Mesendoderm (in vitro differentiated cells): Measurements from ENCODE around the gene DSCAML1.

Experiments used
- DNase-seq: peaks from one replicate; pipeline ENCODE4 v3.0.0; 2013
- H2AK5ac ChIP-seq: 2 replicates; pipeline ENCODE4 v1.6.1; 2013; ENCODE audit warnings: low read length, inconsistent platforms
- H2BK120ac ChIP-seq: 2 replicates; pipeline ENCODE4 v1.6.1; 2013; ENCODE audit warnings: low read depth, mild to moderate bottlenecking, low read length, moderate library complexity, mixed read lengths
- H2BK15ac ChIP-seq: replicated peaks from 2 replicates; pipeline ENCODE4 v1.6.1; 2013; ENCODE audit warnings: low read depth, mild to moderate bottlenecking, moderate library complexity
- H2BK5ac ChIP-seq: 2 replicates; pipeline ENCODE4 v1.6.1; 2013; ENCODE audit warnings: low read length, inconsistent platforms
- H3K18ac ChIP-seq: 2 replicates; pipeline ENCODE4 v1.6.1; 2013; ENCODE audit warnings: mild to moderate bottlenecking, low read length, mixed read lengths
- H3K23ac ChIP-seq: one replicate; pipeline ENCODE4 v1.6.1; 2013; ENCODE audit warnings: low read length
- H3K27ac ChIP-seq: 2 replicates; pipeline ENCODE4 v1.5.1; 2013; ENCODE audit warnings: low read depth, mild to moderate bottlenecking, inconsistent platforms, low read length, moderate library complexity
- H3K27me3 ChIP-seq: 2 replicates; pipeline ENCODE4 v1.6.1; 2013; ENCODE audit warnings: low read length, control low read depth, mild to moderate bottlenecking, inconsistent platforms; ENCODE audit not compliant: insufficient read depth, poor library complexity
- H3K36me3 ChIP-seq: 2 replicates; pipeline ENCODE4 v1.6.1; 2013; ENCODE audit warnings: low read length, inconsistent platforms; ENCODE audit not compliant: control insufficient read depth, insufficient read depth
- H3K4ac ChIP-seq: one replicate; pipeline ENCODE4 v1.6.1; 2013; ENCODE audit warnings: low read depth, mild to moderate bottlenecking, low read length, moderate library complexity
- H3K4me1 ChIP-seq: 2 replicates; pipeline ENCODE4 v1.6.1; 2013; ENCODE audit warnings: low read depth, low read length, inconsistent platforms; ENCODE audit not compliant: control insufficient read depth
- H3K4me2 ChIP-seq: 2 replicates; pipeline ENCODE4 v1.6.1; 2013; ENCODE audit warnings: low read length
- H3K4me3 ChIP-seq: 2 replicates; pipeline ENCODE4 v1.5.1; 2013; ENCODE audit warnings: mild to moderate bottlenecking, low read length
- H3K56ac ChIP-seq: one replicate; pipeline ENCODE4 v1.6.1; 2013; ENCODE audit warnings: low read length
- H3K79me1 ChIP-seq: 2 replicates; pipeline ENCODE4 v1.6.1; 2013; ENCODE audit warnings: low read length, inconsistent platforms
- H3K79me2 ChIP-seq: 2 replicates; pipeline ENCODE4 v1.6.1; 2013; ENCODE audit warnings: mild to moderate bottlenecking, low read length; ENCODE audit not compliant: control insufficient read depth, insufficient read depth
- H3K9ac ChIP-seq: 2 replicates; pipeline ENCODE4 v1.6.1; 2013; ENCODE audit warnings: low read length, inconsistent platforms
- H4K5ac ChIP-seq: one replicate; pipeline ENCODE4 v1.6.1; 2013; ENCODE audit warnings: low read length
- H4K8ac ChIP-seq: one replicate; pipeline ENCODE4 v1.6.1; 2013; ENCODE audit warnings: low read depth, mild to moderate bottlenecking, control low read depth, low read length, moderate library complexity
- WGBS: extraction: QIAGEN DNeasy Blood & Tissue Kit; methylation state at CpG from one replicate; pipeline ENCODE4 v1.1.7; 2013; ENCODE audit warnings: low lambda C conversion rate, missing lambda C conversion rate; ENCODE audit not compliant: insufficient coverage; ENCODE audit errors: extremely low coverage; 5-methylcytosine and 5-hydroxymethylcytosine counted together

DSCAML1 gene

DNA sequence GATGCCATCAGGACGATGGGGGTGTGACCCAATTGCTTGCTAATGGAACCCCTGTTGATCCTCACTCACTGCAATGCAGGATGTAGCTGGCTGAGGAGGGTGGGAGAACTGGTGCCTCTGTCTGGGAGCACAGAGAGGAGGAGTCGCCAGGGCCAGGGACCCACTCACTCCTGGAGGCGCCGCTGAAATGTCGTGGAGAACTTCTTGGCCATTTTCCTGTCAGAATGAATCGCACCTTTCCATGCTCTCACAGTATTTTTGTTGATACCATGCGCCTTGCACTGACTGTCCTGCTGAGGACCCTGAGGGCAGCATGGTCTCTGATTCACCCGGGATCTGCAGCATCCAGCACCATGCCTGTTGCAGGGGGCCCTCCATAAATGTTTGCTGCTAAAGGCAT, 211.4 kb downstream of the DSCAML1 start:
- Histone ChIP-seq H4K5ac (no peak overlapping the region), H2AK5ac (no peak overlapping the region), H2BK120ac (no peak overlapping the region), H4K8ac (no peak overlapping the region), H3K23ac (no peak overlapping the region), H3K79me1 (no peaks in the 10 kb centered on the region), H3K4ac (no peak overlapping the region), H3K36me3 (no peaks in the 10 kb centered on the region), H3K4me3 (no peak overlapping the region), H3K18ac (no peak overlapping the region), H3K79me2 (no peaks in the 10 kb centered on the region), H2BK5ac (no peak overlapping the region), H2BK15ac (no peak overlapping the region), H3K4me2 (no peak overlapping the region), H3K27me3 (no peaks in the 10 kb centered on the region), H3K9ac (no peak overlapping the region), H3K27ac (no peak overlapping the region), H3K56ac (no peak overlapping the region), H3K4me1 (peaks cover 8% of the 10 kb centered on the region)
- DNase-seq = no peak
- WGBS = no CpG with 5 or more reads among the region's 8 CpGs

GRCh38 chr11:117584056-117584830, 212.8 kb downstream of the DSCAML1 start:
- H3K4me3 ChIP-seq = no peak overlapping the region
- no peaks in the 10 kb centered on the region for H3K79me1 ChIP-seq
- H3K4ac ChIP-seq = no peak overlapping the region
- H3K4me1 ChIP-seq = peaks cover 8% of the 10 kb centered on the region
- no peak overlapping the region for H4K5ac ChIP-seq
- no peaks in the 10 kb centered on the region for H3K79me2 ChIP-seq
- H3K4me2 ChIP-seq = no peak overlapping the region
- H3K36me3 ChIP-seq = no peaks in the 10 kb centered on the region
- H3K27ac ChIP-seq = no peak overlapping the region
- no peak overlapping the region for H4K8ac ChIP-seq
- no peak overlapping the region for H2AK5ac ChIP-seq
- no peak overlapping the region for H3K9ac ChIP-seq
- no peak overlapping the region for H2BK15ac ChIP-seq
- H2BK5ac ChIP-seq = no peak overlapping the region
- H3K23ac ChIP-seq = no peak overlapping the region
- no CpG with 5 or more reads among the region's 9 CpGs for WGBS
- no peaks in the 10 kb centered on the region for H3K27me3 ChIP-seq
- no peak overlapping the region for H3K18ac ChIP-seq
- no peak for DNase-seq
- H2BK120ac ChIP-seq = no peak overlapping the region
- no peak overlapping the region for H3K56ac ChIP-seq

- H3K4ac ChIP-seq = no peak overlapping the region
- H3K23ac ChIP-seq = no peak overlapping the region
- peaks cover 8% of the 10 kb centered on the region for H3K4me1 ChIP-seq
- no peaks in the 10 kb centered on the region for H3K27me3 ChIP-seq
- no peaks in the 10 kb centered on the region for H3K36me3 ChIP-seq
- H3K18ac ChIP-seq = no peak overlapping the region
- no peaks in the 10 kb centered on the region for H3K79me1 ChIP-seq
- no peak overlapping the region for H2BK120ac ChIP-seq
- H3K9ac ChIP-seq = no peak overlapping the region
- no peaks in the 10 kb centered on the region for H3K79me2 ChIP-seq
- H3K4me3 ChIP-seq = no peak overlapping the region
- H3K27ac ChIP-seq = no peak overlapping the region
- H4K5ac ChIP-seq = no peak overlapping the region
- no peak overlapping the region for H3K56ac ChIP-seq
- H2AK5ac ChIP-seq = no peak overlapping the region
- no peak overlapping the region for H2BK15ac ChIP-seq
- peak; percentile 29 for DNase-seq
- no peak overlapping the region for H4K8ac ChIP-seq
- no peak overlapping the region for H3K4me2 ChIP-seq
- WGBS = no CpG with 5 or more reads among the region's 15 CpGs
- H2BK5ac ChIP-seq = no peak overlapping the region
Observed at GRCh38 chr11:117583063-117583801, 213.8 kb downstream of the DSCAML1 start.

DNA sequence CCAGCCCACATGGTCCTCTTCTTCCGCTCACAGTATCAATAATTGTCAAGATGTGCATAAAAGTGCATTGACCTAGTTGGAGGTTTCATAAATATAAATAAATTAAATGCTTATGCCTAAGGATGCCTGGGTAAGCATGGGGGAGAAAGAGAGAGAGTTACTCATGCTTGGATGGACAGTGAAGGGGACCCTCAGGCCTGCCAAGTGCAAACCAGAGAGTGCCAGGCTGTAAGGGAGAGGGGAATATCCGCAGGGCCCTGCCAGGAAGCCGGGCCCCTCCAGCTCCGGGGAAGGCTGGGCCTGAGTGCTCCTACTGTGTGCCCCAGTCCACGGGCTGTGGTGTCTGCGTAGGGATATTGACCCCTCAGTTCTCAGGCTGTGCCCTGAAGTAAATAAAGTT, 214.6 kb downstream of the DSCAML1 start:
- no peak for DNase-seq
- Histone ChIP-seq H2AK5ac (no peak overlapping the region), H2BK120ac (no peak overlapping the region), H2BK5ac (no peak overlapping the region), H3K23ac (no peak overlapping the region), H4K8ac (no peak overlapping the region), H3K36me3 (no peaks in the 10 kb centered on the region), H2BK15ac (no peak overlapping the region), H3K27ac (no peak overlapping the region), H3K18ac (no peak overlapping the region), H3K4me2 (no peak overlapping the region), H4K5ac (no peak overlapping the region), H3K4me3 (no peak overlapping the region), H3K79me1 (no peaks in the 10 kb centered on the region), H3K56ac (no peak overlapping the region), H3K9ac (no peak overlapping the region), H3K79me2 (no peaks in the 10 kb centered on the region), H3K4me1 (peaks cover 8% of the 10 kb centered on the region), H3K4ac (no peak overlapping the region), H3K27me3 (no peaks in the 10 kb centered on the region)
- no CpG with 5 or more reads among the region's 6 CpGs for WGBS

- Histone ChIP-seq H2BK15ac (no peak overlapping the region), H3K9ac (no peak overlapping the region), H3K56ac (no peak overlapping the region), H3K4me2 (no peak overlapping the region), H3K4ac (no peak overlapping the region), H3K23ac (no peak overlapping the region), H2AK5ac (no peak overlapping the region), H4K8ac (no peak overlapping the region), H3K27me3 (no peaks in the 10 kb centered on the region), H3K18ac (no peak overlapping the region), H3K36me3 (no peaks in the 10 kb centered on the region), H4K5ac (no peak overlapping the region), H3K4me3 (no peak overlapping the region), H3K79me2 (no peaks in the 10 kb centered on the region), H3K4me1 (peaks cover 8% of the 10 kb centered on the region), H2BK120ac (no peak overlapping the region), H3K79me1 (no peaks in the 10 kb centered on the region), H3K27ac (no peak overlapping the region), H2BK5ac (no peak overlapping the region)
- WGBS = no CpG with 5 or more reads among the region's 6 CpGs
- no peak for DNase-seq
Observed at GRCh38 chr11:117580866-117581265, 216.2 kb downstream of the DSCAML1 start.
